Measurements from ENCODE around the gene TNNT2. TPM values are rescaled to one million over a fixed set of nuclear protein-coding genes. Genes with fewer than 3 reads are reported as not detected.

Gene TNNT2
- total RNA-seq, 1 donor from 2014 or later: 3.0 TPM

DNA sequence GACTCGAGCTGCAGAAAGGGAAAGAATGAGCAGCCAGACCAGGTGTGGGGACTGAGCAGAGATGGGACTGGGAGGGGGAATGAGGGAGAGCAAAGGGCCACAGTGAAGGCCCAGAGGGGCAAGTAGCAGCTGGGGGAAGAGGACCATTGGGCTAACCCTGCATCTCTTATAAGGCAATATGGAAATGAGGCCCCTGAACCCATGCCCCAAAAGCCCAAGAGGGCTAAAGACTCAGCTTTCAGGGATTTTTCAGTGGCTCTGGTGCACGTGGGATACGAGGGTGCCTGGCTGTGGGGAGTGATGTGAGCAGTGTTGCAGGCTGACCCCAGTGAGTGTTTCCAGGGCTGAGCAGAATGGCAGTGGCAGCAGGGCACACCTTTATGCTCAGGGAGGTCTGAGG is 44.5 kb upstream of the TNNT2 start:
- no peaks in the 10 kb centered on the region for H3K36me3 Mint-ChIP-seq (ENCODE audit: unreplicated experiment)
- DNase-seq (ENCODE audit: extremely low spot score, unreplicated experiment): no peak
- TF ChIP-seq, protein P1, sequence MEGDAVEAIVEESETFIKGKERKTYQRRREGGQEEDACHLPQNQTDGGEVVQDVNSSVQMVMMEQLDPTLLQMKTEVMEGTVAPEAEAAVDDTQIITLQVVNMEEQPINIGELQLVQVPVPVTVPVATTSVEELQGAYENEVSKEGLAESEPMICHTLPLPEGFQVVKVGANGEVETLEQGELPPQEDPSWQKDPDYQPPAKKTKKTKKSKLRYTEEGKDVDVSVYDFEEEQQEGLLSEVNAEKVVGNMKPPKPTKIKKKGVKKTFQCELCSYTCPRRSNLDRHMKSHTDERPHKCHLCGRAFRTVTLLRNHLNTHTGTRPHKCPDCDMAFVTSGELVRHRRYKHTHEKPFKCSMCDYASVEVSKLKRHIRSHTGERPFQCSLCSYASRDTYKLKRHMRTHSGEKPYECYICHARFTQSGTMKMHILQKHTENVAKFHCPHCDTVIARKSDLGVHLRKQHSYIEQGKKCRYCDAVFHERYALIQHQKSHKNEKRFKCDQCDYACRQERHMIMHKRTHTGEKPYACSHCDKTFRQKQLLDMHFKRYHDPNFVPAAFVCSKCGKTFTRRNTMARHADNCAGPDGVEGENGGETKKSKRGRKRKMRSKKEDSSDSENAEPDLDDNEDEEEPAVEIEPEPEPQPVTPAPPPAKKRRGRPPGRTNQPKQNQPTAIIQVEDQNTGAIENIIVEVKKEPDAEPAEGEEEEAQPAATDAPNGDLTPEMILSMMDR (IDR thresholded peaks at IDR 0.05): no peak
- peaks cover 5% of the 10 kb centered on the region for H3K27me3 Mint-ChIP-seq (ENCODE audit: unreplicated experiment)
- H3K27ac Mint-ChIP-seq (ENCODE audit: unreplicated experiment): no peak overlapping the region
- no peak overlapping the region for H3K4me3 Mint-ChIP-seq (ENCODE audit: unreplicated experiment)
- H3K9me3 Mint-ChIP-seq (ENCODE audit: unreplicated experiment): no peaks in the 10 kb centered on the region
- H3K4me1 Mint-ChIP-seq (ENCODE audit: unreplicated experiment): peaks cover 29% of the 10 kb centered on the region

DNA sequence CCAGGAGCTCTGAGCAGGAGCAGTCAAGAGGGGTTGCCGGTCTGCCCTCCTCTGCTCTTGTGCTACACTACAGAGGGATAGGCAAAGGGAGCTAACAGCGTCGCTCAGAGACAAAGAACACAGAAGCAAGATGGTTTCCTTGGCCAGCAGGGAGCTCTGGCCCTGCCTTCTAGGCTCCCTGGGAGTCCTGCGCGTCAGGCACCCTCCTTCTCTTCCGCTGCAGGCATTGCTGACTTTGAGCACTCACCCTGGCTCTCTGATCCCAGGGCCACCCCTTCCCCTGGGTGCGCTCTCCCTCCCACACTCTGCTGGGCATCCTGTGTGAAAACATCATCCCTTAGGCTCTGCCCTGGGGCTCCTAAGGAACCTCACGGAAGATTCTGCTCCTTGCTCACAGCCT is 43.6 kb upstream of the TNNT2 start:
- TF ChIP-seq, protein P1 (IDR thresholded peaks at IDR 0.05): no peak
- H3K27ac Mint-ChIP-seq (ENCODE audit: unreplicated experiment): no peak overlapping the region
- no peak for DNase-seq (ENCODE audit: extremely low spot score, unreplicated experiment)
- no peaks in the 10 kb centered on the region for H3K36me3 Mint-ChIP-seq (ENCODE audit: unreplicated experiment)
- H3K4me3 Mint-ChIP-seq (ENCODE audit: unreplicated experiment): no peak overlapping the region
- H3K27me3 Mint-ChIP-seq (ENCODE audit: unreplicated experiment): peaks cover 15% of the 10 kb centered on the region
- H3K4me1 Mint-ChIP-seq (ENCODE audit: unreplicated experiment): peaks cover 29% of the 10 kb centered on the region
- H3K9me3 Mint-ChIP-seq (ENCODE audit: unreplicated experiment): no peaks in the 10 kb centered on the region

DNA sequence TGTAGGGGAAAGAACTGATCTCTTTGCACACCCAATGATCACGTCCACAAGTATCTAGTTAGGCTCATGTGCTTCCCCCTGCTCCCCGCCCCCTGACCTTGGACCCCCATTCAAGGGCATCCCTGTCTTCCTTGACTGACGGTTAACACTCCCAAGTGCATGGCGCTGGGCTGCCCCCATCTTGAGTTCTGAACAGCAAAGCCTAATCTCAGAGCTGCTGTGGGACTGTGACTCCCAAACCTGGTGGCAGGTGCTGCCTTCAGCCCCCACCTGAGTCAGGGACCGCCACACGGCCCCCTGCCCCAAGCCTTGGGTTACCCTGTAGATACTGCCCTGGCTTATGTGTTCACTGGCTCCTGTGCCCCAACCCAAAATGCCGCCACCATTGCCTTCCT is 43.1 kb upstream of the TNNT2 start:
- DNase-seq (ENCODE audit: extremely low spot score, unreplicated experiment): no peak
- H3K4me1 Mint-ChIP-seq (ENCODE audit: unreplicated experiment): peaks cover 29% of the 10 kb centered on the region
- H3K36me3 Mint-ChIP-seq (ENCODE audit: unreplicated experiment): no peaks in the 10 kb centered on the region
- TF ChIP-seq, protein P1 (IDR thresholded peaks at IDR 0.05): no peak
- H3K27ac Mint-ChIP-seq (ENCODE audit: unreplicated experiment): no peak overlapping the region
- no peaks in the 10 kb centered on the region for H3K9me3 Mint-ChIP-seq (ENCODE audit: unreplicated experiment)
- no peak overlapping the region for H3K4me3 Mint-ChIP-seq (ENCODE audit: unreplicated experiment)
- H3K27me3 Mint-ChIP-seq (ENCODE audit: unreplicated experiment): peaks cover 19% of the 10 kb centered on the region

DNA sequence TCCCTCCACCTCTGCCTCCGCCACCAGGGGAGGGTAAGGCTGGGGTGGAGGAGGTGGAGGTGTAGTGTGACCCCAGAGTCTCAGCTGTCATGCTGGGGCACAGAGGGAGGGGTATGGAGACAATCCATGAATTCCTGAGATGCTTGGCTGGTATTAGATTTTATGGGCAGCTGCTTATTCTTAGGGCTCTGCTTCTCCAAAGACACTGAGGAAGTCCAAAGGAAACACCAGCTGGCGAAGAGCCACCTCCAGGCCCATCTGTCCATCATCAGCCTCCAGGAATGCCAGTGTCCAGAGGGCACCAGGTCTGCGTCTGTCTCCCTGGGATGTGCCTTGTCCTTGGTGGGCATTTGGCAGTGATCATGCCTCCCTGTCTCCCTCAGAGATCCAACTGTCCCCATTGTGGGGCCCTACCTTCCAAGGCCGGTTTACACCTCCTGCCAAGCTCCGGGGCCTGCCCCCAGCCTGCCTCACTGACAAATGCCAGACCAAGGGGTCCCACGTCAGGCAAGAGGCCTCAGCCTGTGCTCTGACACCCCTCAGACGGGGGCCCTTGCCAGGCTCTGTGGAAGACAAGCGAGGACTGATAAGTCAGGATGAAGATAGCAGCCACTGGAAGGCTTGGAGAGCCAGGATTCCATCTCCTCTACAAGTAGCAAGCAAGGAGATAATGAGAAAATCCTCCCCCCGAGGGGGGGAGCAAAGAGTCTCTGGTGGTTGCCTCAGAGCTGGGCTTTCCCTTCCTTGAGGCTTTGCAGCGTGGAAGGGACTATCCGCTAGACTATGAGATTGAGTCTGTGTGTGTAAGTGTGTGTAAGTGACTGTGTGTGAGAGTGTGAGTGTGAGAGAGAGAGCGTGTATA is 42.5 kb upstream of the TNNT2 start:
- TF ChIP-seq, protein P1 (IDR thresholded peaks at IDR 0.05): no peak
- H3K4me3 Mint-ChIP-seq (ENCODE audit: unreplicated experiment): no peak overlapping the region
- no peaks in the 10 kb centered on the region for H3K36me3 Mint-ChIP-seq (ENCODE audit: unreplicated experiment)
- H3K27ac Mint-ChIP-seq (ENCODE audit: unreplicated experiment): no peak overlapping the region
- H3K9me3 Mint-ChIP-seq (ENCODE audit: unreplicated experiment): no peaks in the 10 kb centered on the region
- peaks cover 26% of the 10 kb centered on the region for H3K27me3 Mint-ChIP-seq (ENCODE audit: unreplicated experiment)
- H3K4me1 Mint-ChIP-seq (ENCODE audit: unreplicated experiment): peaks cover 29% of the 10 kb centered on the region
- DNase-seq (ENCODE audit: extremely low spot score, unreplicated experiment): no peak

DNA sequence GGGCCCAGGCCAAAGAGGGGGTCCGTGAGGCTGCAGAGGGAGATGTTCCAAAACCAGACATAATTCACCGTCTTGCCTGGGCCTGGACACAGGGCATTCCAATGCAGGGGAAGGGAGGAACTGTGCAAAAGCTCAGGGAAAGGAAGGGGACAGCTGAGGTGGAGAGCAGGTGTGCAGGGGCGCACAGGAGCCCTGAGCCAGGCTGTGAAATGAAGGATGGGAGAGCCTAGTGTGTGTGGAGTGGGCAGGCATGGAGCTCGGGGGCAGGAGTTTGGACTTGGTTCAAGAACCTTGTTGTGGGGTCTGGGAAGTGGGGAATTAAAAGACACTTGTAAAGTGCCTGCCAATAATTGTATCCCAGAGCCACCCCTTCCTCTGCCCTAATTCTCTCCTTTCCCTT is 41.8 kb upstream of the TNNT2 start:
- Mint-ChIP-seq H3K4me1 (ENCODE audit: unreplicated experiment) (peaks cover 29% of the 10 kb centered on the region), H3K36me3 (ENCODE audit: unreplicated experiment) (no peaks in the 10 kb centered on the region), H3K27me3 (ENCODE audit: unreplicated experiment) (peaks cover 30% of the 10 kb centered on the region), H3K27ac (ENCODE audit: unreplicated experiment) (no peak overlapping the region), H3K4me3 (ENCODE audit: unreplicated experiment) (no peak overlapping the region), H3K9me3 (ENCODE audit: unreplicated experiment) (no peaks in the 10 kb centered on the region)
- DNase-seq (ENCODE audit: extremely low spot score, unreplicated experiment): no peak
- TF ChIP-seq, protein P1 (IDR thresholded peaks at IDR 0.05): no peak

Data from osteocyte (in vitro differentiated cells).